Measurements from ENCODE around the gene POTEM. TPM values are rescaled to one million over a fixed set of nuclear protein-coding genes. Genes with fewer than 3 reads are reported as not detected.
"Not testable (repeated sequence)": the region's sequence is repeated elsewhere in the genome, so short reads cannot be mapped to it uniquely, and the experiment has no call there.

The POTEM gene
- total RNA-seq (not detected), total RNA-seq (0 to 0.07 (median 0) reads per million in 172 experiments)
- polyA plus RNA-seq (2013, experiment 1 of 2): not detected
- polyA plus RNA-seq (2013, experiment 2 of 2): not detected

GRCh38 chr14:18967134-18967533 is at the start of gene POTEM:
TSS of gene POTEM (plus strand) at chr14:18967434. CDS start at chr14:18967486, 52 bp downstream.
- ATAC-seq (ENCODE audit: poor library complexity); H3K36me3 Mint-ChIP-seq (ENCODE audit: low read depth): not testable (repeated sequence)

GRCh38 chr14:18918345-18918744 is 48.9 kb upstream of the POTEM start:
- H3K27ac Mint-ChIP-seq; H3K27ac ChIP-seq (ENCODE audit: low read depth in 1 of 2, low read length in 2 of 2); H3K27me3 Mint-ChIP-seq; ATAC-seq (ENCODE audit: poor library complexity); intact Hi-C loops (cut with DNase I, micrococcal nuclease); CTCF ChIA-PET; H3K4me1 ChIP-seq (ENCODE audit: insufficient read depth, low read length); H3K4me1 Mint-ChIP-seq (ENCODE audit: low read depth); H3K27me3 ChIP-seq (ENCODE audit: control insufficient read depth in 1 of 2, insufficient read depth in 2 of 2, low read length in 2 of 2); H3K36me3 ChIP-seq (ENCODE audit: insufficient read depth, low read length); POLR2A ChIA-PET; DNase-seq; H3K9me3 ChIP-seq (ENCODE audit: control insufficient read depth in 1 of 2, insufficient read depth in 1 of 2, low read length in 2 of 2); H3K4me3 ChIP-seq (ENCODE audit: low read length); H3K9me3 Mint-ChIP-seq; H3K4me3 Mint-ChIP-seq; H3K36me3 Mint-ChIP-seq (ENCODE audit: low read depth): not testable (repeated sequence)

More at GRCh38 chr14:18967134-18967533, at the start of gene POTEM:
- intact Hi-C loops (cut with DNase I, micrococcal nuclease); H3K27ac Mint-ChIP-seq; H3K27ac ChIP-seq (ENCODE audit: low read depth in 1 of 2, low read length in 2 of 2); H3K4me3 Mint-ChIP-seq; H3K27me3 Mint-ChIP-seq; H3K4me1 ChIP-seq (ENCODE audit: insufficient read depth, low read length); H3K4me1 Mint-ChIP-seq (ENCODE audit: low read depth); CTCF ChIA-PET; POLR2A ChIA-PET; H3K9me3 Mint-ChIP-seq; H3K36me3 ChIP-seq (ENCODE audit: insufficient read depth, low read length); H3K27me3 ChIP-seq (ENCODE audit: control insufficient read depth in 1 of 2, insufficient read depth in 2 of 2, low read length in 2 of 2); H3K4me3 ChIP-seq (ENCODE audit: low read length); H3K9me3 ChIP-seq (ENCODE audit: control insufficient read depth in 1 of 2, insufficient read depth in 1 of 2, low read length in 2 of 2); DNase-seq: not testable (repeated sequence)

GRCh38 chr14:18920052-18920451 is 47.2 kb upstream of the POTEM start:
- intact Hi-C loops (cut with DNase I, micrococcal nuclease); H3K27me3 ChIP-seq (ENCODE audit: control insufficient read depth in 1 of 2, insufficient read depth in 2 of 2, low read length in 2 of 2); DNase-seq; H3K27ac Mint-ChIP-seq; H3K36me3 ChIP-seq (ENCODE audit: insufficient read depth, low read length); ATAC-seq (ENCODE audit: poor library complexity); H3K4me1 Mint-ChIP-seq (ENCODE audit: low read depth); H3K9me3 Mint-ChIP-seq; POLR2A ChIA-PET; H3K27me3 Mint-ChIP-seq; H3K4me3 ChIP-seq (ENCODE audit: low read length); CTCF ChIA-PET; H3K4me1 ChIP-seq (ENCODE audit: insufficient read depth, low read length); H3K4me3 Mint-ChIP-seq; H3K36me3 Mint-ChIP-seq (ENCODE audit: low read depth); H3K9me3 ChIP-seq (ENCODE audit: control insufficient read depth in 1 of 2, insufficient read depth in 1 of 2, low read length in 2 of 2); H3K27ac ChIP-seq (ENCODE audit: low read depth in 1 of 2, low read length in 2 of 2): not testable (repeated sequence)

GRCh38 chr14:18921055-18921701 is 46.1 kb upstream of the POTEM start:
- H3K27me3 ChIP-seq (ENCODE audit: control insufficient read depth in 1 of 2, insufficient read depth in 2 of 2, low read length in 2 of 2); intact Hi-C loops (cut with DNase I, micrococcal nuclease); H3K4me3 Mint-ChIP-seq; H3K36me3 ChIP-seq (ENCODE audit: insufficient read depth, low read length); H3K27me3 Mint-ChIP-seq; H3K4me1 Mint-ChIP-seq (ENCODE audit: low read depth); H3K4me1 ChIP-seq (ENCODE audit: insufficient read depth, low read length); CTCF ChIA-PET; H3K9me3 Mint-ChIP-seq; H3K9me3 ChIP-seq (ENCODE audit: control insufficient read depth in 1 of 2, insufficient read depth in 1 of 2, low read length in 2 of 2); POLR2A ChIA-PET; H3K36me3 Mint-ChIP-seq (ENCODE audit: low read depth); H3K27ac ChIP-seq (ENCODE audit: low read depth in 1 of 2, low read length in 2 of 2); ATAC-seq (ENCODE audit: poor library complexity); H3K27ac Mint-ChIP-seq; DNase-seq; H3K4me3 ChIP-seq (ENCODE audit: low read length): not testable (repeated sequence)

GRCh38 chr14:18936848-18937247 is 30.4 kb upstream of the POTEM start:
- CTCF ChIA-PET; H3K4me3 ChIP-seq (ENCODE audit: low read length); H3K4me1 Mint-ChIP-seq (ENCODE audit: low read depth); H3K9me3 ChIP-seq (ENCODE audit: control insufficient read depth in 1 of 2, insufficient read depth in 1 of 2, low read length in 2 of 2); DNase-seq; H3K27me3 Mint-ChIP-seq; H3K36me3 Mint-ChIP-seq (ENCODE audit: low read depth); POLR2A ChIA-PET; H3K27ac Mint-ChIP-seq; H3K9me3 Mint-ChIP-seq; H3K4me3 Mint-ChIP-seq; H3K27me3 ChIP-seq (ENCODE audit: control insufficient read depth in 1 of 2, insufficient read depth in 2 of 2, low read length in 2 of 2); intact Hi-C loops (cut with DNase I, micrococcal nuclease); ATAC-seq (ENCODE audit: poor library complexity); H3K27ac ChIP-seq (ENCODE audit: low read depth in 1 of 2, low read length in 2 of 2); H3K36me3 ChIP-seq (ENCODE audit: insufficient read depth, low read length); H3K4me1 ChIP-seq (ENCODE audit: insufficient read depth, low read length): not testable (repeated sequence)

GRCh38 chr14:18938733-18939132 is 28.5 kb upstream of the POTEM start:
- H3K27me3 Mint-ChIP-seq: not testable (repeated sequence)

GRCh38 chr14:18949939-18950338 is 17.3 kb upstream of the POTEM start:
- H3K36me3 Mint-ChIP-seq (ENCODE audit: low read depth): not testable (repeated sequence)

More at GRCh38 chr14:18938733-18939132, 28.5 kb upstream of the POTEM start:
- H3K36me3 Mint-ChIP-seq (ENCODE audit: low read depth); POLR2A ChIA-PET; H3K27ac ChIP-seq (ENCODE audit: low read depth in 1 of 2, low read length in 2 of 2); intact Hi-C loops (cut with DNase I, micrococcal nuclease); H3K4me3 ChIP-seq (ENCODE audit: low read length); H3K9me3 ChIP-seq (ENCODE audit: control insufficient read depth in 1 of 2, insufficient read depth in 1 of 2, low read length in 2 of 2); H3K4me3 Mint-ChIP-seq; H3K27me3 ChIP-seq (ENCODE audit: control insufficient read depth in 1 of 2, insufficient read depth in 2 of 2, low read length in 2 of 2); H3K27ac Mint-ChIP-seq; ATAC-seq (ENCODE audit: poor library complexity); H3K9me3 Mint-ChIP-seq; H3K36me3 ChIP-seq (ENCODE audit: insufficient read depth, low read length); H3K4me1 Mint-ChIP-seq (ENCODE audit: low read depth); H3K4me1 ChIP-seq (ENCODE audit: insufficient read depth, low read length); DNase-seq; CTCF ChIA-PET: not testable (repeated sequence)

More at GRCh38 chr14:18949939-18950338, 17.3 kb upstream of the POTEM start:
- H3K4me3 Mint-ChIP-seq; H3K36me3 ChIP-seq (ENCODE audit: insufficient read depth, low read length); H3K9me3 Mint-ChIP-seq; H3K9me3 ChIP-seq (ENCODE audit: control insufficient read depth in 1 of 2, insufficient read depth in 1 of 2, low read length in 2 of 2); intact Hi-C loops (cut with DNase I, micrococcal nuclease); H3K4me1 Mint-ChIP-seq (ENCODE audit: low read depth); H3K4me3 ChIP-seq (ENCODE audit: low read length); H3K27me3 Mint-ChIP-seq; POLR2A ChIA-PET; H3K4me1 ChIP-seq (ENCODE audit: insufficient read depth, low read length); CTCF ChIA-PET; H3K27ac Mint-ChIP-seq; ATAC-seq (ENCODE audit: poor library complexity); H3K27ac ChIP-seq (ENCODE audit: low read depth in 1 of 2, low read length in 2 of 2); H3K27me3 ChIP-seq (ENCODE audit: control insufficient read depth in 1 of 2, insufficient read depth in 2 of 2, low read length in 2 of 2): not testable (repeated sequence)
- DNase-seq: peak in 1 of 14 experiments; percentile 0

Data from CD4-positive, alpha-beta T cell (primary cell).